Panc1 (cell line): Measurements from ENCODE around the gene ARHGEF12. TPM values are rescaled to one million over a fixed set of nuclear protein-coding genes. Genes with fewer than 3 reads are reported as not detected.

ENCODE experiments used
- ATAC-seq: fragments of 200-7000 bp; cut with Tn5 transposase; 2 replicates; pipeline ENCODE4 v1.9.1; 2020; ENCODE audit warnings: mild to moderate bottlenecking, moderate library complexity
- BruUV-seq: library from RNA; stranded (reverse); fragments of 400-500 nt; replicated peaks from 2 replicates; lab custom pipeline; 2021; lab: Mats Ljungman, UMichigan
- CTCF ChIA-PET: fragments of 300-600 bp; sonication (Branson Sonifier 250); formaldehyde crosslinking; loops from one replicate; lab custom pipeline; 2022; ENCODE audit warnings: antibody characterized with exemption; lab: Charles Lee
- POLR2A ChIA-PET: fragments of 300-600 bp; sonication (Branson Sonifier 250); formaldehyde crosslinking; loops from one replicate; lab custom pipeline; 2022; ENCODE audit warnings: antibody characterized with exemption; lab: Charles Lee
- DNase-seq: peaks from one replicate; pipeline ENCODE4 v3.0.0-alpha.2; 2010; ENCODE audit warnings: low read depth, low spot score
- H3K27ac ChIP-seq: 2 replicates; pipeline ENCODE4 v1.5.1; 2011; ENCODE audit warnings: mild to moderate bottlenecking, low read length, inconsistent platforms
- H3K27me3 ChIP-seq: fragments of 200-500 bp; sonication (Bioruptor generic); 2 replicates; pipeline ENCODE4 v1.6.0; 2014; ENCODE audit warnings: low read length, inconsistent platforms; ENCODE audit not compliant: control insufficient read depth, insufficient read depth
- H3K36me3 ChIP-seq: fragments of 200-500 bp; sonication (Bioruptor generic); 2 replicates; pipeline ENCODE4 v1.5.1; 2014; ENCODE audit warnings: inconsistent platforms, mild to moderate bottlenecking, low read length, moderate library complexity; ENCODE audit not compliant: control insufficient read depth, insufficient read depth
- H3K4me1 ChIP-seq: 2 replicates; pipeline ENCODE4 v1.5.1; 2011; ENCODE audit warnings: inconsistent platforms, mild to moderate bottlenecking, low read length, moderate library complexity; ENCODE audit not compliant: control insufficient read depth, insufficient read depth
- H3K4me3 ChIP-seq, 2 experiments: 2 replicates each; pipeline ENCODE4 v1.5.1; 2011 to 2012; ENCODE audit warnings: low read depth in 2 of 2, low read length in 2 of 2, mild to moderate bottlenecking in 2 of 2, inconsistent platforms in 1 of 2, moderate library complexity in 1 of 2
- H3K9me3 ChIP-seq: fragments of 200-500 bp; sonication (Bioruptor generic); 2 replicates; pipeline ENCODE4 v1.5.1; 2014; ENCODE audit warnings: low read depth, mild to moderate bottlenecking, inconsistent platforms, low read length, moderate library complexity; ENCODE audit not compliant: control insufficient read depth, insufficient read depth
- CTCF ChIP-seq: fragments of 450-650 bp; IDR thresholded peaks from 2 replicates; pipeline ENCODE4 v1.5.1; 2017; ENCODE audit warnings: mild to moderate bottlenecking
- POLR2AphosphoS5 ChIP-seq: IDR thresholded peaks from 2 replicates; pipeline ENCODE4 v1.6.1; 2012; ENCODE audit warnings: mild to moderate bottlenecking, low read depth, low read length, moderate library complexity
- REST ChIP-seq, 2 experiments: IDR thresholded peaks; 2 replicates each; pipeline ENCODE4 v1.6.1; 2011 to 2012; ENCODE audit warnings: low read depth in 2 of 2, control low read depth in 1 of 2, low read length in 1 of 2, mild to moderate bottlenecking in 1 of 2, moderate library complexity in 1 of 2; ENCODE audit not compliant: insufficient read depth in 1 of 2
- SIN3A ChIP-seq: IDR thresholded peaks from 2 replicates; pipeline ENCODE4 v1.6.1; 2012; ENCODE audit warnings: low read depth, mild to moderate bottlenecking, low read length, moderate library complexity, borderline replicate concordance; ENCODE audit not compliant: insufficient read depth
- TCF7L2 ChIP-seq: IDR thresholded peaks from 2 replicates; pipeline ENCODE4 v1.6.1; 2011; ENCODE audit warnings: mild to moderate bottlenecking, low read depth, low read length, inconsistent platforms
- in situ Hi-C: cut with HindIII; loops from 2 replicates; pipeline ENCODE4 v1.10.0; 2016; ENCODE audit warnings: low sequenced_read_pairs, low pct_unique_long_range_greater_than_20kb
- intact Hi-C: fragments of 100-400 bp; cut with micrococcal nuclease; formaldehyde crosslinking; loops from one replicate; pipeline ENCODE4 v1.10.0; 2022; ENCODE audit not compliant: unreplicated experiment
- total RNA-seq: library from RNA; stranded (reverse); gene quantifications from one replicate; pipeline ENCODE4 v1.2.1, GENCODE V29; 2021; ENCODE audit not compliant: unreplicated experiment

Gene ARHGEF12
- total RNA-seq, 1 experiment from 2014 or later: 182 TPM

GRCh38 chr11:120334894-120335462, 1.2 kb upstream of the ARHGEF12 start:
- TSS peak; percentile 86 for BruUV-seq
- ChIA-PET CTCF (interaction anchor here (0.6 to 0.8 kb wide), 9 partner anchors 12 to 987 kb away, joined by 3 to 8 read pairs (median 3); no protein-coding TSS in a partner anchor), POLR2A (interaction anchor here (0.5 to 0.7 kb wide), 3 partner anchors 46 to 356 kb away, joined by 3 to 5 read pairs (median 5); no protein-coding TSS in a partner anchor)
- DNase-seq: no peak
- peak overlapping the region; percentile 98 for H3K27ac ChIP-seq
- peaks cover 53% of the 10 kb centered on the region for H3K4me1 ChIP-seq
- no peaks in the 10 kb centered on the region for H3K9me3 ChIP-seq
- peak overlapping the region; percentile 75 to 85 for H3K4me3 ChIP-seq
- intact Hi-C loops: no loop called here
- no peaks in the 10 kb centered on the region for H3K27me3 ChIP-seq
- no peak for TF ChIP-seq TCF7L2
- TF ChIP-seq POLR2AphosphoS5: peak; percentile 2; the same call in 1 of the 2 replicates
- TF ChIP-seq SIN3A: no peak
- TF ChIP-seq REST (IDR thresholded peaks at IDR 0.05; ENCODE audit: insufficient read depth in 1 of 2, low read depth in 2 of 2, low read length in 1 of 2): no peak
- TF ChIP-seq CTCF: peak; percentile 54; the same call in 1 of the 2 replicates
- in situ Hi-C loops: no loop called here
- H3K36me3 ChIP-seq: peaks cover 9% of the 10 kb centered on the region
- no peak for ATAC-seq

- intact Hi-C loops (no loop called here), in situ Hi-C loops (no loop called here)
- Histone ChIP-seq H3K4me1 (peaks cover 53% of the 10 kb centered on the region), H3K36me3 (peaks cover 4% of the 10 kb centered on the region; the same call in 1 of the 2 replicates), H3K27me3 (no peaks in the 10 kb centered on the region), H3K27ac (peak overlapping the region; percentile 98), H3K9me3 (no peaks in the 10 kb centered on the region), H3K4me3 (peak overlapping the region; percentile 75 to 85)
- DNase-seq (no peak), ATAC-seq (peak; percentile 24)
- TF ChIP-seq REST (IDR thresholded peaks at IDR 0.05; ENCODE audit: insufficient read depth in 1 of 2, low read depth in 2 of 2, low read length in 1 of 2) (no peak), POLR2AphosphoS5 (no peak), CTCF (no peak), TCF7L2 (no peak), SIN3A (no peak)
- ChIA-PET CTCF (interaction anchor here (0.6 to 0.8 kb wide), 5 partner anchors 17 to 988 kb away, joined by 3 to 6 read pairs (median 3); no protein-coding TSS in a partner anchor), POLR2A (interaction anchor here (0.6 kb wide), 1 partner anchor 45 kb away, joined by 5 read pairs; no protein-coding TSS in a partner anchor)
- BruUV-seq: no TSS peak
These were observed 681 bp upstream of the ARHGEF12 start for GRCh38 chr11:120335556-120335907.
